IMR-90 (cell line): Measurements from ENCODE around the gene RCAN2. TPM values are rescaled to one million over a fixed set of nuclear protein-coding genes. Genes with fewer than 3 reads are reported as not detected.

ENCODE experiments used
- ATAC-seq: fragments of 200-7000 bp; cut with Tn5 transposase; 2 replicates; pipeline ENCODE4 v1.9.1; 2020; ENCODE audit warnings: low read depth, mild to moderate bottlenecking, moderate library complexity
- BruUV-seq: library from RNA; stranded (reverse); fragments of 400-500 nt; replicated peaks from 2 replicates; lab custom pipeline; 2021; lab: Mats Ljungman, UMichigan
- CTCF ChIA-PET: fragments of 300-600 bp; formaldehyde crosslinking; extraction: SDS; loops from one replicate; lab custom pipeline; 2021; ENCODE audit warnings: antibody characterized with exemption; lab: Yijun Ruan, JAX
- POLR2A ChIA-PET: fragments of 300-600 bp; sonication (Branson Sonifier 250); formaldehyde crosslinking; loops from one replicate; lab custom pipeline; 2022; ENCODE audit warnings: antibody characterized with exemption; ENCODE audit not compliant: unreplicated experiment; lab: Charles Lee
- DNase-seq: peaks from one replicate; pipeline ENCODE4 v3.0.0; 2013
- H2AFZ ChIP-seq: replicated peaks from 2 replicates; pipeline ENCODE3; 2013; ENCODE audit warnings: low read length, mild to moderate bottlenecking; ENCODE audit not compliant: poor library complexity
- H2AK5ac ChIP-seq: 2 replicates; pipeline ENCODE4 v1.6.1; 2013; ENCODE audit warnings: low read depth, low read length, inconsistent platforms
- H2AK9ac ChIP-seq: replicated peaks from 2 replicates; pipeline ENCODE3; 2013; ENCODE audit warnings: mild to moderate bottlenecking, low read depth, low read length, moderate library complexity; ENCODE audit not compliant: poor library complexity
- H2BK120ac ChIP-seq: 2 replicates; pipeline ENCODE4 v1.6.1; 2013; ENCODE audit warnings: low read depth, low read length, inconsistent platforms
- H2BK15ac ChIP-seq: 3 replicates; pipeline ENCODE4 v1.6.1; 2013; ENCODE audit warnings: low read depth, low read length, inconsistent platforms
- H2BK20ac ChIP-seq: 2 replicates; pipeline ENCODE4 v1.6.1; 2013; ENCODE audit warnings: low read depth, mild to moderate bottlenecking, inconsistent platforms, low read length, moderate library complexity
- H2BK5ac ChIP-seq: 2 replicates; pipeline ENCODE4 v1.6.1; 2013; ENCODE audit warnings: mild to moderate bottlenecking, low read depth, low read length, inconsistent platforms; ENCODE audit not compliant: poor library complexity, severe bottlenecking
- H3K14ac ChIP-seq: replicated peaks from 2 replicates; pipeline ENCODE4 v1.6.1; 2013; ENCODE audit warnings: low read depth, low read length, inconsistent platforms
- H3K18ac ChIP-seq: 2 replicates; pipeline ENCODE4 v1.6.1; 2013; ENCODE audit warnings: low read depth, low read length, control low read depth
- H3K23ac ChIP-seq: 2 replicates; pipeline ENCODE4 v1.6.1; 2013; ENCODE audit warnings: low read depth, low read length, inconsistent platforms
- H3K27ac ChIP-seq: 2 replicates; pipeline ENCODE4 v1.5.1; 2013; ENCODE audit warnings: mild to moderate bottlenecking, control low read depth, low read length; ENCODE audit not compliant: insufficient read depth
- H3K27me3 ChIP-seq: 2 replicates; pipeline ENCODE4 v1.6.1; 2013; ENCODE audit warnings: low read length; ENCODE audit not compliant: control insufficient read depth, insufficient read depth
- H3K36me3 ChIP-seq: 2 replicates; pipeline ENCODE4 v1.6.1; 2013; ENCODE audit warnings: low read length, mixed read lengths; ENCODE audit not compliant: control insufficient read depth, insufficient read depth
- H3K4ac ChIP-seq: 2 replicates; pipeline ENCODE4 v1.6.1; 2013; ENCODE audit warnings: low read depth, low read length, inconsistent platforms
- H3K4me1 ChIP-seq: 2 replicates; pipeline ENCODE4 v1.6.1; 2013; ENCODE audit warnings: low read length, mixed read lengths; ENCODE audit not compliant: control insufficient read depth, insufficient read depth
- H3K4me2 ChIP-seq: 2 replicates; pipeline ENCODE4 v1.6.1; 2013; ENCODE audit warnings: low read depth, mild to moderate bottlenecking, control low read depth, low read length, moderate library complexity
- H3K4me3 ChIP-seq: 2 replicates; pipeline ENCODE4 v1.5.1; 2013; ENCODE audit warnings: low read depth, mild to moderate bottlenecking, control low read depth, low read length, moderate library complexity; ENCODE audit not compliant: insufficient read depth
- H3K56ac ChIP-seq: 2 replicates; pipeline ENCODE4 v1.6.1; 2013; ENCODE audit warnings: low read length, inconsistent platforms; ENCODE audit not compliant: insufficient read depth; ENCODE audit errors: extremely low read depth
- H3K79me1 ChIP-seq, 2 experiments: 2 replicates each; pipeline ENCODE4 v1.6.1; 2013; ENCODE audit warnings: low read length in 2 of 2, inconsistent platforms in 1 of 2, low read depth in 1 of 2
- H3K9ac ChIP-seq: 2 replicates; pipeline ENCODE4 v1.6.1; 2013; ENCODE audit warnings: low read depth, low read length, control low read depth
- H3K9me1 ChIP-seq: 2 replicates; pipeline ENCODE4 v1.6.1; 2013; ENCODE audit warnings: low read length, inconsistent platforms; ENCODE audit not compliant: insufficient read depth
- H3K9me3 ChIP-seq: 2 replicates; pipeline ENCODE4 v1.6.1; 2013; ENCODE audit warnings: low read length; ENCODE audit not compliant: control insufficient read depth, insufficient read depth
- H4K20me1 ChIP-seq: 2 replicates; pipeline ENCODE4 v1.6.1; 2013; ENCODE audit warnings: low read length, inconsistent platforms; ENCODE audit not compliant: insufficient read depth
- H4K5ac ChIP-seq: 2 replicates; pipeline ENCODE4 v1.6.1; 2013; ENCODE audit warnings: mild to moderate bottlenecking, low read depth, low read length, control low read depth
- H4K8ac ChIP-seq, 2 experiments: 2 replicates each; pipeline ENCODE4 v1.6.1; 2013; ENCODE audit warnings: low read depth in 2 of 2, low read length in 2 of 2, control low read depth in 1 of 2, inconsistent platforms in 1 of 2
- H4K91ac ChIP-seq: 2 replicates; pipeline ENCODE4 v1.6.1; 2013; ENCODE audit warnings: low read depth, low read length, inconsistent platforms; ENCODE audit not compliant: insufficient read depth
- BHLHE40 ChIP-seq: fragments of 150-350 bp; IDR thresholded peaks from 2 replicates; pipeline ENCODE4 v1.6.1; 2016; ENCODE audit warnings: mild to moderate bottlenecking, low read depth, low read length
- CEBPB ChIP-seq: IDR thresholded peaks from 2 replicates; pipeline ENCODE4 v1.6.1; 2012; ENCODE audit warnings: low read depth, low read length, improper control_type of control experiment
- CHD1 ChIP-seq: IDR thresholded peaks from 2 replicates; pipeline ENCODE4 v1.6.1; 2012; ENCODE audit warnings: low read depth, low read length, improper control_type of control experiment
- ELK1 ChIP-seq: fragments of 150-350 bp; IDR thresholded peaks from 2 replicates; pipeline ENCODE4 v1.6.1; 2016; ENCODE audit warnings: low read depth, mild to moderate bottlenecking, low read length, moderate library complexity, borderline replicate concordance
- MAFK ChIP-seq: IDR thresholded peaks from 2 replicates; pipeline ENCODE4 v1.6.1; 2012; ENCODE audit warnings: low read depth, low read length, improper control_type of control experiment
- MAZ ChIP-seq: IDR thresholded peaks from 2 replicates; pipeline ENCODE4 v1.6.1; 2012; ENCODE audit warnings: low read depth, mild to moderate bottlenecking, low read length, improper control_type of control experiment, moderate library complexity, borderline replicate concordance
- MXI1 ChIP-seq: IDR thresholded peaks from 2 replicates; pipeline ENCODE4 v1.6.1; 2012; ENCODE audit warnings: low read depth, mild to moderate bottlenecking, low read length, moderate library complexity, borderline replicate concordance
- NFE2L2 ChIP-seq: fragments of 150-350 bp; IDR thresholded peaks from 2 replicates; pipeline ENCODE4 v1.6.1; 2016; ENCODE audit warnings: low read depth, mild to moderate bottlenecking, low read length
- RAD21 ChIP-seq: IDR thresholded peaks from 2 replicates; pipeline ENCODE4 v1.6.1; 2012; ENCODE audit warnings: low read length, improper control_type of control experiment
- RFX5 ChIP-seq: IDR thresholded peaks from 2 replicates; pipeline ENCODE4 v1.8.0; 2012; ENCODE audit warnings: low read depth, mild to moderate bottlenecking, low read length, moderate library complexity
- SMC3 ChIP-seq: fragments of 150-350 bp; IDR thresholded peaks from 2 replicates; pipeline ENCODE4 v1.6.1; 2016; ENCODE audit warnings: low read depth, mild to moderate bottlenecking, antibody characterized with exemption, low read length, moderate library complexity
- USF2 ChIP-seq: fragments of 150-350 bp; IDR thresholded peaks from 2 replicates; pipeline ENCODE4 v1.6.1; 2017; ENCODE audit warnings: mild to moderate bottlenecking, antibody characterized with exemption, low read length, low read depth
- WGBS, 2 experiments: methylation state at CpG; one replicate each; pipeline versions ENCODE4 v1.1.5 to v1.1.7; 2013; ENCODE audit warnings: missing lambda C conversion rate in 2 of 2; ENCODE audit not compliant: insufficient read length in 1 of 2; ENCODE audit errors: extremely low coverage in 2 of 2; 5-methylcytosine and 5-hydroxymethylcytosine counted together
- dilution Hi-C: fragments of 300-500 bp; cut with HindIII; formaldehyde crosslinking; loops from one replicate; pipeline ENCODE4 v1.14.3; 2018; ENCODE audit warnings: low sequenced_read_pairs; ENCODE audit not compliant: unreplicated experiment
- in situ Hi-C: fragments of 300-500 bp; cut with MboI; formaldehyde crosslinking; loops from 3 replicates; pipeline ENCODE4 v1.14.3; 2019; ENCODE audit warnings: low sequenced_read_pairs, inconsistent platforms, mixed read lengths
- intact Hi-C: fragments of 100-400 bp; cut with micrococcal nuclease; formaldehyde crosslinking; loops from 2 replicates; pipeline ENCODE4 v1.10.0; 2022
- polyA plus RNA-seq, 3 experiments: library from polyadenylated mRNA; depleted of rRNA; stranded (reverse); fragments of >200 nt; gene quantifications; 2 replicates each; pipeline ENCODE4 v1.2.3, GENCODE V29; 2012; ENCODE audit warnings: low replicate concordance in 1 of 3
- total RNA-seq: library from RNA; depleted of rRNA; stranded (reverse); fragments of >200 nt; gene quantifications from 2 replicates; pipeline ENCODE4 v1.2.3, GENCODE V29; 2012
- TF ChIP-seq, protein P1 (sequence below): conservative IDR thresholded peaks from 2 replicates; pipeline ENCODE4 v1.5.1; 2012; ENCODE audit warnings: mild to moderate bottlenecking, low read depth, low read length, improper control_type of control experiment

RCAN2 gene
- total and polyA plus RNA-seq, 2 of the 4 experiments (the other 2 are of a cell fraction) = 1.3 to 1.8 TPM

DNA sequence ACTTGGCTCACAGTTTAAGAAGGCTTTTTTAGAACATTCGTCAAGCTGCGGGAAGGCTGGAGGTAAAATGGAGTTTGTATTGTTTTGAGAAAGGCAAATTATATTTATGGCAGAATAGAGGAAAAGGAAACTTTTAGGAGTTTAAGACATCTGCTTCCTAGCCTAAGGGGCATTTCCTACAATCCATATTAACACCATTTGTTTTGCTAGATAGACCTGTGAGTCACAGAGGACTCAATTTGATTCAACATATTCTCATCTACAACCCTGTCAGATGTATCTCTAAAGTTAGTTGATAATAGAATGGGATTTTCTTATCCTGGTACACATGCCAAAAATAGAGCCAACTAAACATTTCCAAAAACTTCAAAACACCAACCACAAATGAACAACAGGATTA is 35.0 kb downstream of the RCAN2 start (continued):
- TF ChIP-seq RAD21 (no peak), CHD1 (no peak), MAZ (no peak)

- no peak overlapping the region for H3K4ac ChIP-seq
- H3K18ac ChIP-seq = no peak overlapping the region
- H3K27me3 ChIP-seq = no peaks in the 10 kb centered on the region
- DNase-seq (no peak), ATAC-seq (no peak)
- H3K9me1 ChIP-seq = no peaks in the 10 kb centered on the region; the same call in 1 of the 2 replicates
- H3K56ac ChIP-seq = no peak overlapping the region
- H3K9me3 ChIP-seq = no peaks in the 10 kb centered on the region
- no peak overlapping the region for H4K8ac ChIP-seq
- H3K79me1 ChIP-seq = no peaks in the 10 kb centered on the region
- H4K5ac ChIP-seq = no peak overlapping the region
- H3K9ac ChIP-seq = no peak overlapping the region
- no peak overlapping the region for H4K91ac ChIP-seq
- in situ Hi-C loops = no loop called here
- 86% methylated on average over 1 of the region's 1 CpG; no CpG with 5 or more reads in 1 of the 2 experiments for WGBS, 2 experiments
- no peak overlapping the region for H2BK5ac ChIP-seq
- H2AFZ ChIP-seq = no peak overlapping the region
- no peak for TF ChIP-seq MAZ
- no peak for TF ChIP-seq RAD21
- TF ChIP-seq CHD1 = no peak
- no peak for TF ChIP-seq CEBPB
- no peak for TF ChIP-seq BHLHE40
- no peak for TF ChIP-seq RFX5
- TF ChIP-seq SMC3 = no peak
- TF ChIP-seq ELK1 = no peak
- TF ChIP-seq USF2 = no peak
- TF ChIP-seq, protein P1, sequence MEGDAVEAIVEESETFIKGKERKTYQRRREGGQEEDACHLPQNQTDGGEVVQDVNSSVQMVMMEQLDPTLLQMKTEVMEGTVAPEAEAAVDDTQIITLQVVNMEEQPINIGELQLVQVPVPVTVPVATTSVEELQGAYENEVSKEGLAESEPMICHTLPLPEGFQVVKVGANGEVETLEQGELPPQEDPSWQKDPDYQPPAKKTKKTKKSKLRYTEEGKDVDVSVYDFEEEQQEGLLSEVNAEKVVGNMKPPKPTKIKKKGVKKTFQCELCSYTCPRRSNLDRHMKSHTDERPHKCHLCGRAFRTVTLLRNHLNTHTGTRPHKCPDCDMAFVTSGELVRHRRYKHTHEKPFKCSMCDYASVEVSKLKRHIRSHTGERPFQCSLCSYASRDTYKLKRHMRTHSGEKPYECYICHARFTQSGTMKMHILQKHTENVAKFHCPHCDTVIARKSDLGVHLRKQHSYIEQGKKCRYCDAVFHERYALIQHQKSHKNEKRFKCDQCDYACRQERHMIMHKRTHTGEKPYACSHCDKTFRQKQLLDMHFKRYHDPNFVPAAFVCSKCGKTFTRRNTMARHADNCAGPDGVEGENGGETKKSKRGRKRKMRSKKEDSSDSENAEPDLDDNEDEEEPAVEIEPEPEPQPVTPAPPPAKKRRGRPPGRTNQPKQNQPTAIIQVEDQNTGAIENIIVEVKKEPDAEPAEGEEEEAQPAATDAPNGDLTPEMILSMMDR = no peak
- no peak for TF ChIP-seq NFE2L2
- no peak for TF ChIP-seq MXI1
- TF ChIP-seq MAFK = no peak
- dilution Hi-C loops = no loop called here
- H2BK120ac ChIP-seq = no peak overlapping the region
- H3K14ac ChIP-seq = no peak overlapping the region
- no peak overlapping the region for H3K23ac ChIP-seq
- H3K27ac ChIP-seq = no peak overlapping the region
- no peak overlapping the region for H2BK15ac ChIP-seq
- POLR2A ChIA-PET = no interaction called here
- CTCF ChIA-PET = no interaction called here
- H3K4me2 ChIP-seq = no peak overlapping the region
- no peak overlapping the region for H2AK9ac ChIP-seq
- H4K20me1 ChIP-seq = no peaks in the 10 kb centered on the region
- intact Hi-C loops = no loop called here
- no peak overlapping the region for H2BK20ac ChIP-seq
- no peaks in the 10 kb centered on the region for H3K36me3 ChIP-seq
- H3K4me3 ChIP-seq = no peak overlapping the region
- no peaks in the 10 kb centered on the region for H3K4me1 ChIP-seq
- H2AK5ac ChIP-seq = no peak overlapping the region
- no TSS peak for BruUV-seq
These were observed 36.6 kb downstream of the RCAN2 start for GRCh38 chr6:46454691-46455090.
